ENCODE data around the gene TMEM255A. TPM values are rescaled to one million over a fixed set of nuclear protein-coding genes. Genes with fewer than 3 reads are reported as not detected.

The TMEM255A gene
- total RNA-seq, 1 experiment from 2014 or later: 0.31 TPM

DNA sequence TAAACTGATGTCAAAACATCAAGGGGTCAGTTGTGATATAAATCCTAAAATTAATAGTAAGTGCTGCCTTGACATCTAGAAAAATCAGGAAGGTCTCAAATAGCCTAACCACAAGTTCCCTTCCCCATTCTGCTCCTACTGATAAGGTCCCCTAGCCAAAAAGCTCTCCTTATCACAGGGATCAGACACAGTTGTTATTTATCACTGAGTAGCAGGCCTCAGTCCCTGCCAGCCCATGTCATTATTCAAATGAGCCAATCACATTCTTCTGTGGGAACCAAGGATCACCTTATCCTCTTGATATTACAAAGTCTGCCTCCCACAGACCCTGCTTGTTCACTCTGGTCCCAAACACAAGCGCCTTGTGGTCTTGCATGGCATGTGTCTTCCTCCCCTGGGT is 23.3 kb upstream of the TMEM255A start:
- no peaks in the 10 kb centered on the region for H3K4me1 ChIP-seq (ENCODE audit: control insufficient read depth, insufficient read depth, low read length)
- H3K9me3 ChIP-seq (ENCODE audit: control insufficient read depth, insufficient read depth, low read depth, low read length): no peaks in the 10 kb centered on the region
- ChIA-PET POLR2A (no interaction called here), CTCF (no interaction called here)
- ATAC-seq (no peak), DNase-seq (ENCODE audit: low read depth, low spot score) (no peak)
- in situ Hi-C loops (cut with HindIII; ENCODE audit: low pct_unique_long_range_greater_than_20kb, low sequenced_read_pairs) (no loop called here), intact Hi-C loops (cut with micrococcal nuclease; ENCODE audit: unreplicated experiment) (no loop called here)
- BruUV-seq (replicated peaks): no TSS peak
- no peak overlapping the region for H3K4me3 ChIP-seq (ENCODE audit: low read depth in 2 of 2, low read length in 2 of 2)
- H3K36me3 ChIP-seq (ENCODE audit: control insufficient read depth, insufficient read depth, low read length): no peaks in the 10 kb centered on the region
- no peak overlapping the region for H3K27ac ChIP-seq (ENCODE audit: low read length)
- H3K27me3 ChIP-seq (ENCODE audit: control insufficient read depth, insufficient read depth, low read length): no peaks in the 10 kb centered on the region
- TF ChIP-seq, protein P1, sequence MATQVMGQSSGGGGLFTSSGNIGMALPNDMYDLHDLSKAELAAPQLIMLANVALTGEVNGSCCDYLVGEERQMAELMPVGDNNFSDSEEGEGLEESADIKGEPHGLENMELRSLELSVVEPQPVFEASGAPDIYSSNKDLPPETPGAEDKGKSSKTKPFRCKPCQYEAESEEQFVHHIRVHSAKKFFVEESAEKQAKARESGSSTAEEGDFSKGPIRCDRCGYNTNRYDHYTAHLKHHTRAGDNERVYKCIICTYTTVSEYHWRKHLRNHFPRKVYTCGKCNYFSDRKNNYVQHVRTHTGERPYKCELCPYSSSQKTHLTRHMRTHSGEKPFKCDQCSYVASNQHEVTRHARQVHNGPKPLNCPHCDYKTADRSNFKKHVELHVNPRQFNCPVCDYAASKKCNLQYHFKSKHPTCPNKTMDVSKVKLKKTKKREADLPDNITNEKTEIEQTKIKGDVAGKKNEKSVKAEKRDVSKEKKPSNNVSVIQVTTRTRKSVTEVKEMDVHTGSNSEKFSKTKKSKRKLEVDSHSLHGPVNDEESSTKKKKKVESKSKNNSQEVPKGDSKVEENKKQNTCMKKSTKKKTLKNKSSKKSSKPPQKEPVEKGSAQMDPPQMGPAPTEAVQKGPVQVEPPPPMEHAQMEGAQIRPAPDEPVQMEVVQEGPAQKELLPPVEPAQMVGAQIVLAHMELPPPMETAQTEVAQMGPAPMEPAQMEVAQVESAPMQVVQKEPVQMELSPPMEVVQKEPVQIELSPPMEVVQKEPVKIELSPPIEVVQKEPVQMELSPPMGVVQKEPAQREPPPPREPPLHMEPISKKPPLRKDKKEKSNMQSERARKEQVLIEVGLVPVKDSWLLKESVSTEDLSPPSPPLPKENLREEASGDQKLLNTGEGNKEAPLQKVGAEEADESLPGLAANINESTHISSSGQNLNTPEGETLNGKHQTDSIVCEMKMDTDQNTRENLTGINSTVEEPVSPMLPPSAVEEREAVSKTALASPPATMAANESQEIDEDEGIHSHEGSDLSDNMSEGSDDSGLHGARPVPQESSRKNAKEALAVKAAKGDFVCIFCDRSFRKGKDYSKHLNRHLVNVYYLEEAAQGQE (IDR thresholded peaks at IDR 0.05; ENCODE audit: insufficient read depth in 1 of 2, low read depth in 2 of 2, low read length in 1 of 2): no peak
- TF ChIP-seq SIN3A (IDR thresholded peaks at IDR 0.05; ENCODE audit: borderline replicate concordance, insufficient read depth, low read depth, low read length): no peak

DNA sequence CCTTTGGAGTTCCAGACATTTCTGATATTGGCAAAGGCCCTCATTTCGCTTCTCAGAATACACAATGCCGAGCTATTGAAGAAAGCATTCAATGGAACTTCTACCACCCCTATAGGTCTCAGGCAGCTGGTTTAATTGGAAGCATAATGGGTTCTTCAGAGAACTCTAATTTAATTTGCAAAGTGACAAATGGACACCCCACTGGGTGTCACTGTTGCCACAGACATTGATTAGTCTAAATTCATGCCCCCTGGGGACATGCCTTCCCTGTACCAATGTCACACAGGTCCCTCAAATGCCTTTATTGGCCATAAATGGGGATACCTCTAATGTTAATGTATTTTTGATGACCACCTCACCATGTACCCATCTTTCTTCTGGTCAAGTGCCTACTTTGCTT is 22.9 kb upstream of the TMEM255A start:
- no TSS peak for BruUV-seq (replicated peaks)
- intact Hi-C loops (cut with micrococcal nuclease; ENCODE audit: unreplicated experiment): no loop called here
- no peaks in the 10 kb centered on the region for H3K4me1 ChIP-seq (ENCODE audit: control insufficient read depth, insufficient read depth, low read length)
- in situ Hi-C loops (cut with HindIII; ENCODE audit: low pct_unique_long_range_greater_than_20kb, low sequenced_read_pairs): no loop called here
- DNase-seq (ENCODE audit: low read depth, low spot score): no peak
- H3K36me3 ChIP-seq (ENCODE audit: control insufficient read depth, insufficient read depth, low read length): no peaks in the 10 kb centered on the region
- H3K4me3 ChIP-seq (ENCODE audit: low read depth in 2 of 2, low read length in 2 of 2): no peak overlapping the region
- ChIA-PET CTCF (interaction anchor here (0.7 kb wide), 1 partner anchor 47 kb away, joined by 3 read pairs; no protein-coding TSS in a partner anchor), POLR2A (no interaction called here)
- TF ChIP-seq, protein P2, sequence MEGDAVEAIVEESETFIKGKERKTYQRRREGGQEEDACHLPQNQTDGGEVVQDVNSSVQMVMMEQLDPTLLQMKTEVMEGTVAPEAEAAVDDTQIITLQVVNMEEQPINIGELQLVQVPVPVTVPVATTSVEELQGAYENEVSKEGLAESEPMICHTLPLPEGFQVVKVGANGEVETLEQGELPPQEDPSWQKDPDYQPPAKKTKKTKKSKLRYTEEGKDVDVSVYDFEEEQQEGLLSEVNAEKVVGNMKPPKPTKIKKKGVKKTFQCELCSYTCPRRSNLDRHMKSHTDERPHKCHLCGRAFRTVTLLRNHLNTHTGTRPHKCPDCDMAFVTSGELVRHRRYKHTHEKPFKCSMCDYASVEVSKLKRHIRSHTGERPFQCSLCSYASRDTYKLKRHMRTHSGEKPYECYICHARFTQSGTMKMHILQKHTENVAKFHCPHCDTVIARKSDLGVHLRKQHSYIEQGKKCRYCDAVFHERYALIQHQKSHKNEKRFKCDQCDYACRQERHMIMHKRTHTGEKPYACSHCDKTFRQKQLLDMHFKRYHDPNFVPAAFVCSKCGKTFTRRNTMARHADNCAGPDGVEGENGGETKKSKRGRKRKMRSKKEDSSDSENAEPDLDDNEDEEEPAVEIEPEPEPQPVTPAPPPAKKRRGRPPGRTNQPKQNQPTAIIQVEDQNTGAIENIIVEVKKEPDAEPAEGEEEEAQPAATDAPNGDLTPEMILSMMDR (IDR thresholded peaks at IDR 0.05): no peak
- TF ChIP-seq, protein P1 (IDR thresholded peaks at IDR 0.05; ENCODE audit: insufficient read depth in 1 of 2, low read depth in 2 of 2, low read length in 1 of 2): no peak
- no peak for TF ChIP-seq SIN3A (IDR thresholded peaks at IDR 0.05; ENCODE audit: borderline replicate concordance, insufficient read depth, low read depth, low read length)
- no peak for TF ChIP-seq POLR2AphosphoS5 (IDR thresholded peaks at IDR 0.05; ENCODE audit: low read depth, low read length)
- no peak for TF ChIP-seq TCF7L2 (IDR thresholded peaks at IDR 0.05; ENCODE audit: low read depth, low read length)
- H3K27ac ChIP-seq (ENCODE audit: low read length): no peak overlapping the region
- H3K9me3 ChIP-seq (ENCODE audit: control insufficient read depth, insufficient read depth, low read depth, low read length): no peaks in the 10 kb centered on the region
- no peak for ATAC-seq
- no peaks in the 10 kb centered on the region for H3K27me3 ChIP-seq (ENCODE audit: control insufficient read depth, insufficient read depth, low read length)

Measured in Panc1 (cell line).